Activated T-helper 1 cell treated with anti-CD3 and anti-CD28 coated beads, Interleukin-12 subunit alpha, Interleukin-12 subunit beta, Interleukin-2, Interleukin-4 antibody, amounts not matched to agents 30 ng/mL and 10 ng/mL and 1 ng/mL, durations not matched to agents 14 hours and 24 hours and 36 hours (primary cell): ENCODE measurements around the gene FITM2. TPM values are rescaled to one million over a fixed set of nuclear protein-coding genes. Genes with fewer than 3 reads are reported as not detected.
"Not testable (repeated sequence)": the region's sequence is repeated elsewhere in the genome, so short reads cannot be mapped to it uniquely, and the experiment has no call there.

Experiments used
- DNase-seq: peaks from one replicate; pipeline ENCODE4 v3.0.0; 2021; ENCODE audit warnings: low spot score
- H3K27ac Mint-ChIP-seq: one replicate; pipeline ENCODE4 v1.8.0; 2021; ENCODE audit warnings: mild to moderate bottlenecking, mixed read lengths
- H3K27me3 Mint-ChIP-seq: one replicate; pipeline ENCODE4 v1.8.0; 2022; ENCODE audit warnings: mild to moderate bottlenecking, moderate library complexity, mixed read lengths; ENCODE audit not compliant: insufficient read depth
- H3K36me3 Mint-ChIP-seq: one replicate; pipeline ENCODE4 v1.8.0; 2021; ENCODE audit warnings: low read depth, mixed read lengths
- H3K4me1 Mint-ChIP-seq: one replicate; pipeline ENCODE4 v1.8.0; 2021; ENCODE audit warnings: low read depth, mixed read lengths
- H3K4me3 Mint-ChIP-seq: one replicate; pipeline ENCODE4 v1.8.0; 2021; ENCODE audit warnings: mild to moderate bottlenecking, moderate library complexity, mixed read lengths
- H3K9me3 Mint-ChIP-seq: one replicate; pipeline ENCODE4 v1.8.0; 2021; ENCODE audit warnings: mixed read lengths
- intact Hi-C: fragments of 100-400 bp; cut with micrococcal nuclease; formaldehyde crosslinking; loops from one replicate; pipeline ENCODE4 v1.15.1; 2024
- total RNA-seq: library from RNA; stranded (reverse); gene quantifications from 2 replicates; pipeline ENCODE4 v1.2.3, GENCODE V29; 2022

Gene FITM2
- 2.2 TPM in 2 replicates for total RNA-seq

GRCh38 chr20:44310664-44311639, at the start of gene FITM2:
Gene FITM2 (minus strand): TSS chr20:44311202. CDS start chr20:44311148, 54 bp downstream.
- H3K4me3 Mint-ChIP-seq = peak within 1 kb of the TSS; percentile 86
- peak within 1 kb of the TSS; percentile 87 for H3K27ac Mint-ChIP-seq
- intact Hi-C loops = loop anchor here (1.0 to 2.0 kb wide), 9 partner anchors 74 to 854 kb away; partner anchors contain the start of genes IFT52, SERINC3, SRSF6 and TTPAL
- H3K9me3 Mint-ChIP-seq = no peaks in the 10 kb centered on the region
- H3K4me1 Mint-ChIP-seq = peaks cover 18% of the 10 kb centered on the region
- H3K27me3 Mint-ChIP-seq = peaks cover 4% of the 10 kb centered on the region
- H3K36me3 Mint-ChIP-seq = peaks cover 5% of the 10 kb centered on the region
- DNase-seq = peak; percentile 97

GRCh38 chr20:44360221-44360620, 49.2 kb upstream of the FITM2 start:
- Mint-ChIP-seq H3K4me3 (no peak overlapping the region), H3K36me3 (no peaks in the 10 kb centered on the region), H3K27me3 (peaks cover 12% of the 10 kb centered on the region), H3K4me1 (no peaks in the 10 kb centered on the region), H3K9me3 (no peaks in the 10 kb centered on the region), H3K27ac (no peak overlapping the region)
- DNase-seq = no peak
- intact Hi-C loops = no loop called here

- intact Hi-C loops = no loop called here
- Mint-ChIP-seq H3K4me1 (no peaks in the 10 kb centered on the region), H3K27me3 (peaks cover 10% of the 10 kb centered on the region), H3K36me3 (no peaks in the 10 kb centered on the region), H3K4me3 (no peak overlapping the region), H3K27ac (no peak overlapping the region), H3K9me3 (no peaks in the 10 kb centered on the region)
- DNase-seq = no peak
Observed at GRCh38 chr20:44358776-44359175, 47.8 kb upstream of the FITM2 start.

GRCh38 chr20:44357555-44358125, 46.6 kb upstream of the FITM2 start:
- intact Hi-C loops = no loop called here
- Mint-ChIP-seq H3K9me3 (no peaks in the 10 kb centered on the region), H3K4me1 (no peaks in the 10 kb centered on the region), H3K27ac (no peak overlapping the region), H3K27me3 (peaks cover 12% of the 10 kb centered on the region), H3K36me3 (no peaks in the 10 kb centered on the region), H3K4me3 (no peak overlapping the region)
- DNase-seq = no peak

GRCh38 chr20:44357020-44357419, 46.0 kb upstream of the FITM2 start:
- Mint-ChIP-seq H3K9me3 (no peaks in the 10 kb centered on the region), H3K27ac (no peak overlapping the region), H3K4me1 (no peaks in the 10 kb centered on the region), H3K27me3 (peaks cover 12% of the 10 kb centered on the region), H3K36me3 (no peaks in the 10 kb centered on the region), H3K4me3 (no peak overlapping the region)
- intact Hi-C loops = no loop called here
- no peak for DNase-seq

GRCh38 chr20:44356353-44356723, 45.3 kb upstream of the FITM2 start:
- Mint-ChIP-seq H3K9me3 (no peaks in the 10 kb centered on the region), H3K36me3 (no peaks in the 10 kb centered on the region), H3K27me3 (peaks cover 10% of the 10 kb centered on the region), H3K4me1 (no peaks in the 10 kb centered on the region), H3K27ac (no peak overlapping the region), H3K4me3 (no peak overlapping the region)
- intact Hi-C loops = no loop called here
- DNase-seq = no peak

GRCh38 chr20:44355498-44356352, 44.7 kb upstream of the FITM2 start, which contains the start of gene HNF4A:
Gene HNF4A (plus strand): TSS chr20:44355699. CDS start chr20:44355805, 106 bp downstream.
- Mint-ChIP-seq H3K4me3 (no peak within 1 kb of the TSS), H3K9me3 (no peaks in the 10 kb centered on the region), H3K4me1 (no peaks in the 10 kb centered on the region), H3K27me3 (peaks cover 10% of the 10 kb centered on the region), H3K36me3 (no peaks in the 10 kb centered on the region), H3K27ac (no peak within 1 kb of the TSS)
- intact Hi-C loops = no loop called here
- DNase-seq = no peak

- DNase-seq = no peak
- Mint-ChIP-seq H3K9me3 (no peaks in the 10 kb centered on the region), H3K4me3 (no peak overlapping the region), H3K27me3 (peaks cover 10% of the 10 kb centered on the region), H3K27ac (no peak overlapping the region), H3K4me1 (no peaks in the 10 kb centered on the region), H3K36me3 (no peaks in the 10 kb centered on the region)
- intact Hi-C loops = no loop called here
Observed at GRCh38 chr20:44354979-44355497, 44.0 kb upstream of the FITM2 start.

- no peak overlapping the region for H3K27ac Mint-ChIP-seq
- no peak overlapping the region for H3K4me3 Mint-ChIP-seq
- H3K27me3 Mint-ChIP-seq = peaks cover 7% of the 10 kb centered on the region
- intact Hi-C loops = no loop called here
- no peak for DNase-seq
- H3K4me1 Mint-ChIP-seq = no peaks in the 10 kb centered on the region
- H3K9me3 Mint-ChIP-seq = no peaks in the 10 kb centered on the region
- no peaks in the 10 kb centered on the region for H3K36me3 Mint-ChIP-seq
Observed at GRCh38 chr20:44350567-44350966, 39.6 kb upstream of the FITM2 start.

- H3K4me1 Mint-ChIP-seq = no peaks in the 10 kb centered on the region
- no peaks in the 10 kb centered on the region for H3K9me3 Mint-ChIP-seq
- H3K4me3 Mint-ChIP-seq = no peak overlapping the region
- peaks cover 7% of the 10 kb centered on the region for H3K27me3 Mint-ChIP-seq
- H3K36me3 Mint-ChIP-seq = no peaks in the 10 kb centered on the region
- no peak overlapping the region for H3K27ac Mint-ChIP-seq
- no peak for DNase-seq
- intact Hi-C loops = no loop called here
Observed at GRCh38 chr20:44349349-44349748, 38.3 kb upstream of the FITM2 start.

GRCh38 chr20:44348168-44348659, 37.2 kb upstream of the FITM2 start:
- Mint-ChIP-seq H3K27me3 (peaks cover 7% of the 10 kb centered on the region), H3K9me3 (no peaks in the 10 kb centered on the region), H3K4me1 (no peaks in the 10 kb centered on the region), H3K27ac (no peak overlapping the region), H3K36me3 (no peaks in the 10 kb centered on the region), H3K4me3 (no peak overlapping the region)
- DNase-seq = no peak
- intact Hi-C loops = no loop called here

- H3K4me3 Mint-ChIP-seq, H3K27ac Mint-ChIP-seq, intact Hi-C loops, H3K9me3 Mint-ChIP-seq, H3K4me1 Mint-ChIP-seq, H3K27me3 Mint-ChIP-seq, H3K36me3 Mint-ChIP-seq, DNase-seq: not testable (repeated sequence)
Observed at GRCh38 chr20:44345941-44346340, 34.9 kb upstream of the FITM2 start.
